Endothelial cell of umbilical vein (primary cell): ENCODE measurements around the gene GALNT13. TPM values are rescaled to one million over a fixed set of nuclear protein-coding genes. Genes with fewer than 3 reads are reported as not detected.

Experiments
- BruUV-seq: library from RNA; stranded (reverse); fragments of 400-500 nt; replicated peaks from 2 replicates; lab custom pipeline; 2021; lab: Mats Ljungman, UMichigan
- CTCF ChIA-PET: fragments of 300-600, 350-600 bp; sonication (Branson Sonifier 250); formaldehyde crosslinking; loops from one replicate; lab custom pipeline; 2021; ENCODE audit warnings: antibody characterized with exemption, inconsistent platforms; lab: Charles Lee
- POLR2A ChIA-PET: fragments of 300-600, 350-600 bp; sonication (Branson Sonifier 250); formaldehyde crosslinking; loops from one replicate; lab custom pipeline; 2021; ENCODE audit warnings: antibody characterized with exemption, inconsistent platforms; lab: Charles Lee
- DNase-seq: peaks from one replicate; pipeline ENCODE4 v3.0.0-alpha.2; 2011; ENCODE audit warnings: low read depth, low spot score
- FAIRE-seq: peaks from 2 replicates; lab custom pipeline; 2011; peaks lifted over from hg19 to GRCh38; lab: Jason Lieb, UNC
- H2AFZ ChIP-seq: 2 replicates; pipeline ENCODE4 v1.6.0; 2012; ENCODE audit warnings: low read depth, low read length, control low read depth, inconsistent platforms
- H3K27ac ChIP-seq: 2 replicates; pipeline ENCODE4 v1.5.1; 2011; ENCODE audit warnings: low read depth, mild to moderate bottlenecking, control low read depth, low read length, moderate library complexity; ENCODE audit not compliant: insufficient read depth
- H3K27me3 ChIP-seq, 2 experiments: 2 replicates each; pipeline versions ENCODE4 v1.6.0 to v1.6.1; 2011; ENCODE audit warnings: low read length in 2 of 2, mixed read lengths in 1 of 2; ENCODE audit not compliant: control insufficient read depth in 2 of 2, insufficient read depth in 2 of 2
- H3K36me3 ChIP-seq, 2 experiments: 2 replicates in 1 of 2; 3 replicates in 1 of 2; pipeline ENCODE4 v1.5.1; 2011; ENCODE audit warnings: low read length in 2 of 2, mild to moderate bottlenecking in 1 of 2, moderate library complexity in 1 of 2; ENCODE audit not compliant: control insufficient read depth in 2 of 2, insufficient read depth in 2 of 2; ENCODE audit errors: extremely low read depth in 1 of 2
- H3K4me1 ChIP-seq: 3 replicates; pipeline ENCODE4 v1.5.1; 2011; ENCODE audit warnings: mild to moderate bottlenecking, low read length; ENCODE audit not compliant: control insufficient read depth, insufficient read depth; ENCODE audit errors: extremely low read depth
- H3K4me2 ChIP-seq: 2 replicates; pipeline ENCODE4 v1.6.1; 2011; ENCODE audit warnings: low read length, control low read depth, mixed read lengths; ENCODE audit not compliant: insufficient read depth
- H3K4me3 ChIP-seq, 3 experiments: fragments of 200-600 bp in 1 of 3; sonication (generic), shearing (Covaris generic) in 1 of 3; replicated peaks in 1 of 3; 2 replicates each; pipeline ENCODE4 v1.5.1; 2011 to 2016; ENCODE audit warnings: control low read depth in 3 of 3, low read length in 3 of 3, mild to moderate bottlenecking in 2 of 3, inconsistent platforms in 1 of 3, low read depth in 1 of 3, moderate library complexity in 1 of 3; ENCODE audit not compliant: insufficient read depth in 1 of 3
- H3K79me2 ChIP-seq: 2 replicates; pipeline ENCODE4 v1.6.0; 2012; ENCODE audit warnings: low read length, inconsistent platforms; ENCODE audit not compliant: control insufficient read depth, insufficient read depth
- H3K9ac ChIP-seq: replicated peaks from 2 replicates; pipeline ENCODE3; 2011; ENCODE audit warnings: low read length, control low read depth; ENCODE audit not compliant: insufficient read depth; ENCODE audit errors: extremely low read depth
- H3K9me1 ChIP-seq: replicated peaks from 3 replicates; pipeline ENCODE4 v1.6.0; 2011; ENCODE audit warnings: mild to moderate bottlenecking, low read length; ENCODE audit not compliant: control insufficient read depth, insufficient read depth; ENCODE audit errors: extremely low read depth
- H3K9me3 ChIP-seq: replicated peaks from 2 replicates; pipeline ENCODE4 v1.5.1; 2012; ENCODE audit warnings: low read length, inconsistent platforms; ENCODE audit not compliant: control insufficient read depth, insufficient read depth
- H4K20me1 ChIP-seq: replicated peaks from 2 replicates; pipeline ENCODE3; 2011; ENCODE audit warnings: mild to moderate bottlenecking, low read length; ENCODE audit not compliant: control insufficient read depth, insufficient read depth; ENCODE audit errors: extremely low read depth
- CTCF ChIP-seq, 2 donors: IDR thresholded peaks; 1 replicate in 1 of 2; 2 replicates in 1 of 2; pipeline ENCODE4 v1.5.1; 2011; ENCODE audit warnings: low read length in 2 of 2, mild to moderate bottlenecking in 2 of 2, moderate library complexity in 2 of 2, control low read depth in 1 of 2, inconsistent platforms in 1 of 2, low read depth in 1 of 2; ENCODE audit not compliant: insufficient read depth in 1 of 2; ENCODE audit errors: extremely low read depth in 1 of 2
- EZH2 ChIP-seq: IDR thresholded peaks from 2 replicates; pipeline ENCODE4 v1.6.1; 2012; ENCODE audit warnings: borderline replicate concordance, low read depth, mild to moderate bottlenecking, moderate library complexity, low read length, inconsistent platforms; ENCODE audit not compliant: severe bottlenecking
- FOS ChIP-seq: IDR thresholded peaks from 2 replicates; pipeline ENCODE4 v1.6.1; 2011; ENCODE audit warnings: mild to moderate bottlenecking, low read length, moderate library complexity, borderline replicate concordance; ENCODE audit not compliant: insufficient read depth
- GATA2 ChIP-seq: IDR thresholded peaks from 2 replicates; pipeline ENCODE4 v1.7.0; 2011; ENCODE audit warnings: low read depth, mild to moderate bottlenecking, moderate library complexity, mixed read lengths, low read length; ENCODE audit not compliant: insufficient read length, insufficient read depth
- JUN ChIP-seq: IDR thresholded peaks from 2 replicates; pipeline ENCODE4 v1.6.1; 2011; ENCODE audit warnings: borderline replicate concordance, low read depth; ENCODE audit not compliant: insufficient read length, insufficient read depth
- MAX ChIP-seq: IDR thresholded peaks from 2 replicates; pipeline ENCODE4 v1.6.1; 2011; ENCODE audit not compliant: insufficient read depth, insufficient read length
- MYC ChIP-seq: IDR thresholded peaks from one replicate; pipeline ENCODE4 v1.6.1; 2011; ENCODE audit warnings: mild to moderate bottlenecking, low read depth, low read length
- POLR2A ChIP-seq: IDR thresholded peaks from 2 replicates; pipeline ENCODE4 v1.6.1; 2012; ENCODE audit warnings: low read depth, mild to moderate bottlenecking, control low read depth, low read length
- POLR2AphosphoS5 ChIP-seq: IDR thresholded peaks from 2 replicates; pipeline ENCODE4 v1.6.1; 2012; ENCODE audit warnings: low read depth, mild to moderate bottlenecking, control low read depth, low read length, moderate library complexity; ENCODE audit not compliant: insufficient read depth
- dilution Hi-C: fragments of 300-500 bp; cut with MboI; formaldehyde crosslinking; loops from one replicate; pipeline ENCODE4 v1.15.0; 2019; ENCODE audit warnings: low sequenced_read_pairs; ENCODE audit not compliant: extremely low pct_ligation_motif_present
- intact Hi-C: fragments of 100-400 bp; cut with micrococcal nuclease; formaldehyde crosslinking; loops from one replicate; pipeline ENCODE4 v1.10.0; 2022
- polyA plus RNA-seq, 4 experiments: library from polyadenylated mRNA; depleted of rRNA in 3 of 4; stranded (reverse) in 3 of 4; unstranded in 1 of 4; fragments of >200 nt; gene quantifications; 2 replicates each; pipeline versions ENCODE4 v1.2.1 to v1.2.3, GENCODE V29; 2011 to 2012; ENCODE audit warnings: missing spikeins in 1 of 4
- total RNA-seq: library from RNA; stranded (reverse); gene quantifications from 2 replicates; pipeline ENCODE4 v1.2.3, GENCODE V29; 2021

GALNT13 gene
- total and polyA plus RNA-seq, 2 donors (not counting 3 experiments of a cell fraction or from before 2014, with no cell fraction given) = 0.06 TPM; not detected in 1

- intact Hi-C loops (no loop called here), dilution Hi-C loops (no loop called here)
- BruUV-seq = no TSS peak
- ChIA-PET POLR2A (no interaction called here), CTCF (no interaction called here)
- FAIRE-seq (no peak), DNase-seq (no peak)
- Histone ChIP-seq H3K9me3 (no peaks in the 10 kb centered on the region), H2AFZ (no peak overlapping the region), H3K79me2 (no peaks in the 10 kb centered on the region), H3K36me3 (no peaks in the 10 kb centered on the region), H3K27ac (no peak overlapping the region), H3K4me3 (no peak overlapping the region), H3K4me2 (no peak overlapping the region), H4K20me1 (no peaks in the 10 kb centered on the region), H3K9me1 (no peaks in the 10 kb centered on the region), H3K4me1 (no peaks in the 10 kb centered on the region), H3K9ac (no peak overlapping the region), H3K27me3 (no peaks in the 10 kb centered on the region)
- TF ChIP-seq POLR2A = no peak
- TF ChIP-seq CTCF (IDR thresholded peaks at IDR 0.05; ENCODE audit: extremely low read depth in 1 of 2, insufficient read depth in 1 of 2, low read depth in 1 of 2, low read length in 2 of 2) = no peak
- TF ChIP-seq MYC = no peak
- TF ChIP-seq POLR2AphosphoS5 = no peak
- no peak for TF ChIP-seq GATA2
- TF ChIP-seq MAX = no peak
- TF ChIP-seq JUN = no peak
- no peak for TF ChIP-seq FOS
- TF ChIP-seq EZH2 = no peak
Observed at GRCh38 chr2:153891051-153891450, 19.3 kb downstream of the GALNT13 start.
